Activated CD4-positive, alpha-beta T cell treated with anti-CD3 and anti-CD28 coated beads, Interleukin-2, amount 50 U/mL, for 24 hours (primary cell): ENCODE data around the gene TNRC6A.
"Not testable (repeated sequence)": the region's sequence is repeated elsewhere in the genome, so short reads cannot be mapped to it uniquely, and the experiment has no call there.

Experiments used
- DNase-seq, 2 donors: peaks; one replicate each; pipeline ENCODE4 v3.0.0-alpha.2; 2020; ENCODE audit warnings: low read depth in 1 of 2, low spot score in 1 of 2

TNRC6A gene

GRCh38 chr16:24810951-24811843 is 81.7 kb downstream of the TNRC6A start:
- DNase-seq, result no peak

DNA sequence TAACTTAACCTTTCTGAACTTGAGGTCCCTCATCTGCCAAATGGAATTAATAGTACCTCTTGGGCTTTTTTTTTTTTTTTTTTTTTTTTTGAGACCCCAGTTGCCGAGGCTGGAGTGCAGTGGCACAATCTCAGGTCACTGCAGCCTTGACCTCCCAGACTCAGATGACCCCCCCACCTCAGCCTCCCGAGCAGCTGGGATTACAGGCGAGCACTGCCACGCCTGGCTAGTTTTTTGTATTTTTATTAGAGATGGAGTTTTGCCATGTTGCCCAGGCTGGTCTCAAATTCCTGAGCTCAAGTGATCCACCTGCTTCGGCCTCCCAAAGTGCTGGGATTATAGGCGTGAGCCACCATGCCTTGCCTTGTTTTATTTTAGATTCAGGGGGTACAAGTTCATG is 83.4 kb downstream of the TNRC6A start:
- DNase-seq, result not testable (repeated sequence)

DNA sequence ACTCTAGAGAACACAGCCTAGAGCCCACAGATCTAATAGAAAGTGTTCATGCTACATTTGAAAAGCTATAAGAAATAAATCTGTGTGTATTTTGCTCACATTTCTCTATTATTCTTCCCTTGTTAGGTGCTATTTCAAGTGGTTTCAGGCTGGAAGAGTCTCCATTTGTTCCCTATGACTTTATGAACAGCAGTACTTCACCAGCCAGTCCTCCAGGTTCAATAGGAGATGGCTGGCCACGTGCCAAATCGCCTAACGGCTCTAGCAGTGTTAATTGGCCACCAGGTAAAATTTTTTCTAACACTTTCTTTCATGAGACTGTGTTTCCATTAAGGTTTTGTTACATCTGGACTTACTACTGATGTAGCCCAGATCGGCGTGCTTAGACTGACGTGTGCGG is 85.6 kb downstream of the TNRC6A start:
- DNase-seq, result no peak

- DNase-seq, result no peak
Observed at GRCh38 chr16:24816688-24817087, 87.2 kb downstream of the TNRC6A start.

GRCh38 chr16:24819462-24820040 is 90.1 kb downstream of the TNRC6A start:
- no peak for DNase-seq

DNA sequence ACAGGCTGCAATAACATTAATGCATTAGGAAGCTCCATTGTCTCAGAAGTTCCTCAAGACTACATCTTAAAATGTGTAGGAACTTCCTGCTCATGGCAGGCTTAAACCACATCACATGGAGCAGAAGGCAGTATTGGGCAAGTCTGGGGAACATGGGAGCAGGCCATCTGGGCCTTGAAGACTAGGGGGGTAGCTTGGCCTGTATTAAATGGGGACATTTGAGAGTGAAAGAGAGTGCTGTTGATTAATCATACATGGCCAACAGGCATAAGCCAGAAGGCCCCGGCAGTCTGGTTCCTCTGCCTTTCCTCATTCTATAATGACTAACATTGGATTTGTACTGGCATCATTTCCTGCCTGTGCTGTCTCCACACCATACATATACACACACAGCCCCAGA is 91.1 kb downstream of the TNRC6A start:
- DNase-seq, result no peak

- no peak for DNase-seq
Observed at GRCh38 chr16:24821129-24821528, 91.7 kb downstream of the TNRC6A start.

- no peak for DNase-seq
Observed at GRCh38 chr16:24822542-24822941, 93.1 kb downstream of the TNRC6A start.

GRCh38 chr16:24822974-24823373 is 93.5 kb downstream of the TNRC6A start:
- DNase-seq, result no peak

- no peak for DNase-seq
Observed at GRCh38 chr16:24825696-24826095, 96.2 kb downstream of the TNRC6A start.

DNA sequence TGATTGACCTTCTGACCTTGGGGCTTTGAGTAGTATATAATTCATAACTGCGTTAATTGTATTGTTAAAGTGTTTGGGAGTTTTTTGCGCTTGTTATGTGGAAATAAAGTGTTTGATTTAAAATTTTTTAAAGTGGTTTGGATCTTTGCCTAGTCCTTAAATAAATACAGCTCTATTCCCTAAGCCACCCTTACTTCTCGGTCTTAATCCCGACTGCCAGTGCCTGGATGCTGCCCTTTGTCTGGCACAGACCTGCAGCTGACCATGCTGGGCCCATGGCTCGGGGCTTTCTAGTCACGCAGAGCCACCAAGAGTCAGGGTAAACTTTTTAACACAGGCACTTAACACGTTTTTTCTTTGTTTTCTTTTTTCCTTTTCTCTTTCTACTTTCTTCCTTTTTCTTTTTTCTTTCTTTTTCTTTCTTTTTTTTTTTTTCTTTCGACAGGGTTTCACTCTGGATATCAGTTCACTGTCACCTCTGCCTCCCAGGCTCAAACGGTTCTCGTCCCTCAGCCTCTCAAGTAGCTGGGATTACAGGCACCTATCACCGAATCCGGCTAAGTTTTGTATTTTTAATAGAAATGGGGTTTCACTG is 96.7 kb downstream of the TNRC6A start:
- no peak for DNase-seq

GRCh38 chr16:24826817-24827566 is 97.5 kb downstream of the TNRC6A start:
- DNase-seq, result no peak

- DNase-seq, result no peak
Observed at GRCh38 chr16:24829153-24829552, 99.7 kb downstream of the TNRC6A start.

GRCh38 chr16:24833352-24833751 is 103.9 kb downstream of the TNRC6A start:
- no peak for DNase-seq

GRCh38 chr16:24834459-24835335 is 105.2 kb downstream of the TNRC6A start:
- DNase-seq, result no peak

DNA sequence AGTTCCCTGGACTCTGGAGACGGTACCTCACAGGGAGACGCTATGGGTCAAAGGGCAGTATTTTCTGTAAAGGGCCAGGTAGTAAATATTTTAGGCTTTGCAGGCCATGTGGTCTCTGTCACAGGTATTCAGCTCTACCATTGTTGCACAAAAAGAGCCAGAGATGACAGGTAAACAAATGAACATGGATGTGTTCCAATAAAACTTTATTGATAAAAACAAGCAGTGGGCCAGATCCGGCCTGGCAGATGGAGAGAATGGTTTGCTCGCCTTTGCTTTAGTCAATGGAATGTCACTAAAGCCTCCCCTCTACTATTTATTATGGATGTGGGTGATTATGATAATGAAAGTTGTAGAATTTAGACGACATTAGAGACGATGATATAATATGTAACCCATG is 107.4 kb downstream of the TNRC6A start:
- no peak for DNase-seq

DNA sequence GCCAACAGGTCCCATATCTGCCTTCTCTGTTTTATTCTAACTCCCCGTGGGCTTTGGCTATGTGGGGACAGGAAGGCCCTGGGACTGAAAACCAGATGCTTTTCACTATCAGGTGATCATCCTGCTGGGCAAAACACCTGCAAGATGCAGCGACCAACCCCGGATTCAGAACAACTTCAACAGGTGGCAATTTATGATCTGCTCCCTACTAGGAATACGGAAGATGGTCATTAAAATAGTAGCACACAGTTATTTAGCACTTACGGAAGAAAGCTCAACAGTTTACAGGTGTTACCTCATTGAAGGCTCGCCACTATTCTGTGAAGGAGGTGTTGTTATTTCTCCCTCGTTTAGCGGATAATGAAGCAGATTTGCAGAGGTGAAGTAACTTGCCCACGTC is 108.5 kb downstream of the TNRC6A start:
- no peak for DNase-seq

DNA sequence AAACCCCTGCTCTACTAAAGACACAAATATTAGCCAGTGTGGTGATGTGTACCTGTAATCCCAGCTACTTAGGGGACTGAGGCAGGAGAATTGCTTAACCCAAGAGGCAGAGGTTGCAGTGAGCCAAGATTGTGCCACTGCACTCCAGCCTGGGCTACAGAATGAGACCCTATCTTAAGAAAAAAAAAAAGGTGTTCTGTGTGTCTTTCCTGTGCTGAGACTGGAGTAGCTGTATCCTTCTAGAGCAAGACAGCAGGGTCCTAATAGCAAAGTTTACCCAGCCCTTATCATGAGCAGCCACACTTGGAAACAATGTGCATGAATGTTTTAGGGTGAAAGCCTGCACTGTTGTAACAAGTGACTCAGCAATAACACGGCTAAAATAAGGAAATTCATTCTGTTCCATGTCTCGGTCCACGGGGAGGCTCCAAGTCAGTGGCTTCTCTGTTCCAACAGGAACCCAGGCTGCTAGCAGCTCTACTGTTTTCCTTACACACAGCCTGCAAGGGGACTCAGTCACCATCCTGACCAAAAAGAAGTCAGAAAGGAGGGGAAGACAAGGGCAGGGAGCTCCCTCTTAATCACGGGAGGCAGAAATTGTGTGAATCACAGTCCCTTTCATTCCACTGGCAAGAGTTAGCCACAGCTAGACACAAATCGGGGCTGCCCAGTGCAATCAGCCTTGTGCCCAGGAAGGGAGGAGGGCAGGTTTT is 109.3 kb downstream of the TNRC6A start:
- DNase-seq, result no peak

GRCh38 chr16:24839347-24839972 is 110.0 kb downstream of the TNRC6A start:
- DNase-seq, result no peak

GRCh38 chr16:24841291-24841690 is 111.8 kb downstream of the TNRC6A start:
- no peak for DNase-seq
